Adrenal gland (tissue), 5 donors: Measurements from ENCODE around the gene AUTS2.

Source experiments
- CTCF ChIP-seq, 6 experiments: fragments of 450-650 bp in 4 of 6; fragments of 200-600 bp in 2 of 6; sonication (generic) in 1 of 6; IDR thresholded peaks; 1 replicate in 5 of 6; 2 replicates in 1 of 6; pipeline versions ENCODE4 v1.5.1 to v1.8.0; 2016 to 2021; ENCODE audit warnings: antibody characterized with exemption in 6 of 6, mild to moderate bottlenecking in 2 of 6, moderate library complexity in 1 of 6
- POLR2A ChIP-seq, 2 donors: fragments of 450-650 bp; IDR thresholded peaks; one replicate each; pipeline ENCODE4 v1.6.1; 2017; ENCODE audit warnings: antibody characterized with exemption in 2 of 2, mild to moderate bottlenecking in 2 of 2, moderate library complexity in 1 of 2
- donor health status: DM: no; HTN: no; CAD: no.

GRCh38 chr7:70791341-70791740 is 1193.1 kb downstream of the AUTS2 start:
- TF ChIP-seq CTCF (IDR thresholded peaks at IDR 0.05), result no peak
- no peak for TF ChIP-seq POLR2A (IDR thresholded peaks at IDR 0.05)
